Gastroesophageal sphincter (tissue), 3 donors: ENCODE data around the gene TIMM23.
"Not testable (repeated sequence)": the region's sequence is repeated elsewhere in the genome, so short reads cannot be mapped to it uniquely, and the experiment has no call there.

Source experiments
- EP300 ChIP-seq: sonication (generic); formaldehyde crosslinking; IDR thresholded peaks from one replicate; pipeline ENCODE4 v1.6.1; 2017; ENCODE audit warnings: antibody characterized with exemption, mild to moderate bottlenecking
- POLR2A ChIP-seq, 2 donors: fragments of 450-650 bp; IDR thresholded peaks; one replicate each; pipeline ENCODE4 v1.6.1; 2017; ENCODE audit warnings: antibody characterized with exemption in 2 of 2, mild to moderate bottlenecking in 2 of 2, moderate library complexity in 1 of 2
- POLR2AphosphoS5 ChIP-seq: sonication (generic); formaldehyde crosslinking; IDR thresholded peaks from one replicate; pipeline ENCODE4 v1.6.1; 2017; ENCODE audit warnings: antibody characterized with exemption
- TF ChIP-seq, protein P1 (sequence below), 4 experiments: fragments of 200-600 bp in 2 of 4; fragments of 450-650 bp in 2 of 4; sonication (generic) in 1 of 4; IDR thresholded peaks; one replicate each; pipeline ENCODE4 v1.5.1; 2017 to 2019; ENCODE audit warnings: antibody characterized with exemption in 4 of 4, mild to moderate bottlenecking in 2 of 4, moderate library complexity in 2 of 4

DNA sequence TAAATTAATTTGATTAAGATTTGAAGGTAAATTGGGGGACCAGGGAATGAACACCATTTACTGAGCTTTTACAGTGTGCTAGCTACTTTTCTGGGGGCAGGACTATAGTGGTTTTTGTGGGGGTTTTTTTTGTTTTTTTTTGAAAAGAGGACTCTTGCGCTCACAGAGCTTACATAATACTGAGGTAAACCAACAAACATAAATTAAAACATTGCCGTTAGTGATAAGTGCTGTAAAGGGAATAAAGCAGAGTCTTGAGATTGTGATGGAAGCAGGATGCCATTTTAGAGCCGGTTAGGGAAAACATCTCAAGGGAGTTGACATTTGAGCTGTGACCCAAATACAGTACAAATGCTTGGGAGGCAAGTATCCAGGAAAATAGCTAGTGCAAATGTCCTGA lies 1.8 kb downstream of the TIMM23 start:
- TF ChIP-seq, protein P1, sequence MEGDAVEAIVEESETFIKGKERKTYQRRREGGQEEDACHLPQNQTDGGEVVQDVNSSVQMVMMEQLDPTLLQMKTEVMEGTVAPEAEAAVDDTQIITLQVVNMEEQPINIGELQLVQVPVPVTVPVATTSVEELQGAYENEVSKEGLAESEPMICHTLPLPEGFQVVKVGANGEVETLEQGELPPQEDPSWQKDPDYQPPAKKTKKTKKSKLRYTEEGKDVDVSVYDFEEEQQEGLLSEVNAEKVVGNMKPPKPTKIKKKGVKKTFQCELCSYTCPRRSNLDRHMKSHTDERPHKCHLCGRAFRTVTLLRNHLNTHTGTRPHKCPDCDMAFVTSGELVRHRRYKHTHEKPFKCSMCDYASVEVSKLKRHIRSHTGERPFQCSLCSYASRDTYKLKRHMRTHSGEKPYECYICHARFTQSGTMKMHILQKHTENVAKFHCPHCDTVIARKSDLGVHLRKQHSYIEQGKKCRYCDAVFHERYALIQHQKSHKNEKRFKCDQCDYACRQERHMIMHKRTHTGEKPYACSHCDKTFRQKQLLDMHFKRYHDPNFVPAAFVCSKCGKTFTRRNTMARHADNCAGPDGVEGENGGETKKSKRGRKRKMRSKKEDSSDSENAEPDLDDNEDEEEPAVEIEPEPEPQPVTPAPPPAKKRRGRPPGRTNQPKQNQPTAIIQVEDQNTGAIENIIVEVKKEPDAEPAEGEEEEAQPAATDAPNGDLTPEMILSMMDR (IDR thresholded peaks at IDR 0.05) = not testable (repeated sequence)
- TF ChIP-seq EP300; POLR2AphosphoS5; POLR2A (IDR thresholded peaks at IDR 0.05): not testable (repeated sequence)
